ENCODE measurements around the gene EYS.

DNA sequence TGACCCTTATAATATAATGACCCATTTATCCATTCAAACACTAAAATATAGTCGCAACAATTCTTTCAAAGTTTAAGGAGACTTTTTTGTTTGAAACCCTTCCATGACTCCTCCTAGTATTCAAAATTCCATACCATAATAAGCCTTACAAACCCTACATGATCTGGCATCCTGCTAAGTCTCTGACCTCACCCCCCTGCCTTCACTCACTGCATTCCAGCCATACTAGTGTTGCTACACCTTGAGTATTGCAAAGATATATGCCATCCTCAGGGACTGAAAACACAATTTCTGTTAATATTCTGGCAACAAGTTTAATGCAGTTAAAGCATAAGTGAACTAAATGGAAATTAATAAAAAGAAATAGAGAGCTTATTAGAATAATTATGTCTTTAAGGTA is 168.4 kb downstream of the EYS start:
- TF ChIP-seq EP300 (IDR thresholded peaks at IDR 0.05) (no peak), POLR2A (IDR thresholded peaks at IDR 0.05; ENCODE audit: low read length) (no peak), ZC3H11A (IDR thresholded peaks at IDR 0.05) (no peak), CHD2 (IDR thresholded peaks at IDR 0.05; ENCODE audit: low read length, partially characterized antibody) (no peak)
- TF ChIP-seq, protein P1, sequence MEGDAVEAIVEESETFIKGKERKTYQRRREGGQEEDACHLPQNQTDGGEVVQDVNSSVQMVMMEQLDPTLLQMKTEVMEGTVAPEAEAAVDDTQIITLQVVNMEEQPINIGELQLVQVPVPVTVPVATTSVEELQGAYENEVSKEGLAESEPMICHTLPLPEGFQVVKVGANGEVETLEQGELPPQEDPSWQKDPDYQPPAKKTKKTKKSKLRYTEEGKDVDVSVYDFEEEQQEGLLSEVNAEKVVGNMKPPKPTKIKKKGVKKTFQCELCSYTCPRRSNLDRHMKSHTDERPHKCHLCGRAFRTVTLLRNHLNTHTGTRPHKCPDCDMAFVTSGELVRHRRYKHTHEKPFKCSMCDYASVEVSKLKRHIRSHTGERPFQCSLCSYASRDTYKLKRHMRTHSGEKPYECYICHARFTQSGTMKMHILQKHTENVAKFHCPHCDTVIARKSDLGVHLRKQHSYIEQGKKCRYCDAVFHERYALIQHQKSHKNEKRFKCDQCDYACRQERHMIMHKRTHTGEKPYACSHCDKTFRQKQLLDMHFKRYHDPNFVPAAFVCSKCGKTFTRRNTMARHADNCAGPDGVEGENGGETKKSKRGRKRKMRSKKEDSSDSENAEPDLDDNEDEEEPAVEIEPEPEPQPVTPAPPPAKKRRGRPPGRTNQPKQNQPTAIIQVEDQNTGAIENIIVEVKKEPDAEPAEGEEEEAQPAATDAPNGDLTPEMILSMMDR (IDR thresholded peaks at IDR 0.05) = no peak

Measured in A549 (cell line).